Panc1 (cell line): ENCODE data around the gene OR4K1. TPM values are rescaled to one million over a fixed set of nuclear protein-coding genes. Genes with fewer than 3 reads are reported as not detected.

Experiments used
- ATAC-seq: fragments of 200-7000 bp; cut with Tn5 transposase; 2 replicates; pipeline ENCODE4 v1.9.1; 2020; ENCODE audit warnings: mild to moderate bottlenecking, moderate library complexity
- BruUV-seq: library from RNA; stranded (reverse); fragments of 400-500 nt; replicated peaks from 2 replicates; lab custom pipeline; 2021; lab: Mats Ljungman, UMichigan
- CTCF ChIA-PET: fragments of 300-600 bp; sonication (Branson Sonifier 250); formaldehyde crosslinking; loops from one replicate; lab custom pipeline; 2022; ENCODE audit warnings: antibody characterized with exemption; lab: Charles Lee
- POLR2A ChIA-PET: fragments of 300-600 bp; sonication (Branson Sonifier 250); formaldehyde crosslinking; loops from one replicate; lab custom pipeline; 2022; ENCODE audit warnings: antibody characterized with exemption; lab: Charles Lee
- DNase-seq: peaks from one replicate; pipeline ENCODE4 v3.0.0-alpha.2; 2010; ENCODE audit warnings: low read depth, low spot score
- H3K27ac ChIP-seq: 2 replicates; pipeline ENCODE4 v1.5.1; 2011; ENCODE audit warnings: mild to moderate bottlenecking, low read length, inconsistent platforms
- H3K27me3 ChIP-seq: fragments of 200-500 bp; sonication (Bioruptor generic); 2 replicates; pipeline ENCODE4 v1.6.0; 2014; ENCODE audit warnings: low read length, inconsistent platforms; ENCODE audit not compliant: control insufficient read depth, insufficient read depth
- H3K36me3 ChIP-seq: fragments of 200-500 bp; sonication (Bioruptor generic); 2 replicates; pipeline ENCODE4 v1.5.1; 2014; ENCODE audit warnings: inconsistent platforms, mild to moderate bottlenecking, low read length, moderate library complexity; ENCODE audit not compliant: control insufficient read depth, insufficient read depth
- H3K4me1 ChIP-seq: 2 replicates; pipeline ENCODE4 v1.5.1; 2011; ENCODE audit warnings: inconsistent platforms, mild to moderate bottlenecking, low read length, moderate library complexity; ENCODE audit not compliant: control insufficient read depth, insufficient read depth
- H3K4me3 ChIP-seq, 2 experiments: 2 replicates each; pipeline ENCODE4 v1.5.1; 2011 to 2012; ENCODE audit warnings: low read depth in 2 of 2, low read length in 2 of 2, mild to moderate bottlenecking in 2 of 2, inconsistent platforms in 1 of 2, moderate library complexity in 1 of 2
- H3K9me3 ChIP-seq: fragments of 200-500 bp; sonication (Bioruptor generic); 2 replicates; pipeline ENCODE4 v1.5.1; 2014; ENCODE audit warnings: low read depth, mild to moderate bottlenecking, inconsistent platforms, low read length, moderate library complexity; ENCODE audit not compliant: control insufficient read depth, insufficient read depth
- POLR2AphosphoS5 ChIP-seq: IDR thresholded peaks from 2 replicates; pipeline ENCODE4 v1.6.1; 2012; ENCODE audit warnings: mild to moderate bottlenecking, low read depth, low read length, moderate library complexity
- SIN3A ChIP-seq: IDR thresholded peaks from 2 replicates; pipeline ENCODE4 v1.6.1; 2012; ENCODE audit warnings: low read depth, mild to moderate bottlenecking, low read length, moderate library complexity, borderline replicate concordance; ENCODE audit not compliant: insufficient read depth
- TCF7L2 ChIP-seq: IDR thresholded peaks from 2 replicates; pipeline ENCODE4 v1.6.1; 2011; ENCODE audit warnings: mild to moderate bottlenecking, low read depth, low read length, inconsistent platforms
- in situ Hi-C: cut with HindIII; loops from 2 replicates; pipeline ENCODE4 v1.10.0; 2016; ENCODE audit warnings: low sequenced_read_pairs, low pct_unique_long_range_greater_than_20kb
- intact Hi-C: fragments of 100-400 bp; cut with micrococcal nuclease; formaldehyde crosslinking; loops from one replicate; pipeline ENCODE4 v1.10.0; 2022; ENCODE audit not compliant: unreplicated experiment
- total RNA-seq: library from RNA; stranded (reverse); gene quantifications from one replicate; pipeline ENCODE4 v1.2.1, GENCODE V29; 2021; ENCODE audit not compliant: unreplicated experiment
- TF ChIP-seq, protein P1 (sequence below): fragments of 450-650 bp; IDR thresholded peaks from 2 replicates; pipeline ENCODE4 v1.5.1; 2017; ENCODE audit warnings: mild to moderate bottlenecking
- TF ChIP-seq, protein P2 (sequence below), 2 experiments: IDR thresholded peaks; 2 replicates each; pipeline ENCODE4 v1.6.1; 2011 to 2012; ENCODE audit warnings: low read depth in 2 of 2, control low read depth in 1 of 2, low read length in 1 of 2, mild to moderate bottlenecking in 1 of 2, moderate library complexity in 1 of 2; ENCODE audit not compliant: insufficient read depth in 1 of 2

OR4K1 gene
- total RNA-seq, 1 experiment from 2014 or later, result not detected

DNA sequence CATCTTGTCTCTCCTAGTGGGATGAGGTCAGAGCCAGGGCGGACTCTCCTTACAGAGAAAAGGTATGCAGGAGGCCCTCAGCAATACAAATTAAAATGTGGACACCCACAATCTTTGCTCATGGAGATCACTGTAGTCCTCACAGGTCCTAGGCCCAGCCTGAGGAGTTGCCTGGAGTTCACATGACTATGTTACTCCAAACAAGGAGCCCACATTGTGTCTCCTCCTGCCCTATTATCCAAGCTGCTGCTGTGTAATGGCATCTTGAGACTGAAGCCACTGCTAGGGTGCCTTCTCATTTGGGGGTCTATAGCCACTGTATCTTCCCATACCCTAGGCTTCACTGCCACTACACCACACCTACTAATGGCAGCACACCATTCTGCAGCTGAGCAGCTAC lies 11.0 kb downstream of the OR4K1 start:
- Histone ChIP-seq H3K36me3 (no peaks in the 10 kb centered on the region), H3K27ac (no peak overlapping the region), H3K27me3 (no peaks in the 10 kb centered on the region), H3K9me3 (no peaks in the 10 kb centered on the region), H3K4me3 (no peak overlapping the region), H3K4me1 (no peaks in the 10 kb centered on the region)
- ATAC-seq, result no peak
- intact Hi-C loops (no loop called here), in situ Hi-C loops (no loop called here)
- no peak for DNase-seq
- CTCF ChIA-PET, result no interaction called here
- no peak for TF ChIP-seq SIN3A
- TF ChIP-seq TCF7L2, result no peak
- TF ChIP-seq, protein P1, sequence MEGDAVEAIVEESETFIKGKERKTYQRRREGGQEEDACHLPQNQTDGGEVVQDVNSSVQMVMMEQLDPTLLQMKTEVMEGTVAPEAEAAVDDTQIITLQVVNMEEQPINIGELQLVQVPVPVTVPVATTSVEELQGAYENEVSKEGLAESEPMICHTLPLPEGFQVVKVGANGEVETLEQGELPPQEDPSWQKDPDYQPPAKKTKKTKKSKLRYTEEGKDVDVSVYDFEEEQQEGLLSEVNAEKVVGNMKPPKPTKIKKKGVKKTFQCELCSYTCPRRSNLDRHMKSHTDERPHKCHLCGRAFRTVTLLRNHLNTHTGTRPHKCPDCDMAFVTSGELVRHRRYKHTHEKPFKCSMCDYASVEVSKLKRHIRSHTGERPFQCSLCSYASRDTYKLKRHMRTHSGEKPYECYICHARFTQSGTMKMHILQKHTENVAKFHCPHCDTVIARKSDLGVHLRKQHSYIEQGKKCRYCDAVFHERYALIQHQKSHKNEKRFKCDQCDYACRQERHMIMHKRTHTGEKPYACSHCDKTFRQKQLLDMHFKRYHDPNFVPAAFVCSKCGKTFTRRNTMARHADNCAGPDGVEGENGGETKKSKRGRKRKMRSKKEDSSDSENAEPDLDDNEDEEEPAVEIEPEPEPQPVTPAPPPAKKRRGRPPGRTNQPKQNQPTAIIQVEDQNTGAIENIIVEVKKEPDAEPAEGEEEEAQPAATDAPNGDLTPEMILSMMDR, result no peak
- no peak for TF ChIP-seq POLR2AphosphoS5
- TF ChIP-seq, protein P2, sequence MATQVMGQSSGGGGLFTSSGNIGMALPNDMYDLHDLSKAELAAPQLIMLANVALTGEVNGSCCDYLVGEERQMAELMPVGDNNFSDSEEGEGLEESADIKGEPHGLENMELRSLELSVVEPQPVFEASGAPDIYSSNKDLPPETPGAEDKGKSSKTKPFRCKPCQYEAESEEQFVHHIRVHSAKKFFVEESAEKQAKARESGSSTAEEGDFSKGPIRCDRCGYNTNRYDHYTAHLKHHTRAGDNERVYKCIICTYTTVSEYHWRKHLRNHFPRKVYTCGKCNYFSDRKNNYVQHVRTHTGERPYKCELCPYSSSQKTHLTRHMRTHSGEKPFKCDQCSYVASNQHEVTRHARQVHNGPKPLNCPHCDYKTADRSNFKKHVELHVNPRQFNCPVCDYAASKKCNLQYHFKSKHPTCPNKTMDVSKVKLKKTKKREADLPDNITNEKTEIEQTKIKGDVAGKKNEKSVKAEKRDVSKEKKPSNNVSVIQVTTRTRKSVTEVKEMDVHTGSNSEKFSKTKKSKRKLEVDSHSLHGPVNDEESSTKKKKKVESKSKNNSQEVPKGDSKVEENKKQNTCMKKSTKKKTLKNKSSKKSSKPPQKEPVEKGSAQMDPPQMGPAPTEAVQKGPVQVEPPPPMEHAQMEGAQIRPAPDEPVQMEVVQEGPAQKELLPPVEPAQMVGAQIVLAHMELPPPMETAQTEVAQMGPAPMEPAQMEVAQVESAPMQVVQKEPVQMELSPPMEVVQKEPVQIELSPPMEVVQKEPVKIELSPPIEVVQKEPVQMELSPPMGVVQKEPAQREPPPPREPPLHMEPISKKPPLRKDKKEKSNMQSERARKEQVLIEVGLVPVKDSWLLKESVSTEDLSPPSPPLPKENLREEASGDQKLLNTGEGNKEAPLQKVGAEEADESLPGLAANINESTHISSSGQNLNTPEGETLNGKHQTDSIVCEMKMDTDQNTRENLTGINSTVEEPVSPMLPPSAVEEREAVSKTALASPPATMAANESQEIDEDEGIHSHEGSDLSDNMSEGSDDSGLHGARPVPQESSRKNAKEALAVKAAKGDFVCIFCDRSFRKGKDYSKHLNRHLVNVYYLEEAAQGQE (IDR thresholded peaks at IDR 0.05; ENCODE audit: insufficient read depth in 1 of 2, low read depth in 2 of 2, low read length in 1 of 2), result no peak
- no TSS peak for BruUV-seq
- POLR2A ChIA-PET, result no interaction called here

DNA sequence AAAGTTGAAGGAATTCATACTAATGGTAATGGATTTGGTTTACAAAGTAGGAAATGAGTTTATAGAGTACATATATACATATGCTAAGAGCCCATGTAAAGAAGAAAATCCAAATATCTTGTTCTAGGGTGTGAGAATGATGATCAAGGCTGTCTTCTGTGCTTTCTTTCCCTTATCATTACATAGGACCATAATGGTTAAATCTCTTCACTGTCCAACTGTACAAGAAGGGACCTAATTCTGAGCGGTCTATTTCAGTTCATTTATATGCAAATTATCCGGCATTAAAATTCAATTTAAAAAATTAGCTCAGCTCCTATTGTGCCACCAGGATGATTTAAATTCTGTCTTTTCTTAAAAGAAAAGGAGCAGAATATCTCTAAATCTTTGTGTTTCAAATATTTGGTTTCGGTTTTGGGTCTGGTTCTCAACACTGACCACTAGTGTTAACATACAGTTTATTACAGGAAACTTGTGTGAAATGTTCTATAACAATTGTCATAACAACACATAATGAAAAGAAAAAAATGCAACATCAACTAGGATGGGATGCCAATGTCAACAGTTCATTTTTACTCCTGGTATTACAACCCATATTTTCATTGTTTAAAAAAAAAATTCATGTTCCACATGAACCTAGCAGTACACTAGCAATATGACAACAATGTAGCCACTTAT lies 16.8 kb downstream of the OR4K1 start:
- peak overlapping the region in 1 of 2 experiments; percentile 16; a peak in 1 of 4 replicates for H3K4me3 ChIP-seq

More for the DNA sequence above, 16.8 kb downstream of the OR4K1 start:
- Histone ChIP-seq H3K9me3 (no peaks in the 10 kb centered on the region), H3K36me3 (no peaks in the 10 kb centered on the region), H3K27me3 (no peaks in the 10 kb centered on the region), H3K27ac (no peak overlapping the region), H3K4me1 (no peaks in the 10 kb centered on the region)
- DNase-seq (no peak), ATAC-seq (no peak)
- intact Hi-C loops, result no loop called here
- TF ChIP-seq, protein P1, result peak; percentile 16; the same call in 1 of the 2 replicates
- TF ChIP-seq POLR2AphosphoS5, result no peak
- TF ChIP-seq SIN3A, result no peak
- TF ChIP-seq, protein P2 (IDR thresholded peaks at IDR 0.05; ENCODE audit: insufficient read depth in 1 of 2, low read depth in 2 of 2, low read length in 1 of 2), result no peak
- TF ChIP-seq TCF7L2, result no peak
- ChIA-PET CTCF (no interaction called here), POLR2A (no interaction called here)
- in situ Hi-C loops, result no loop called here
- BruUV-seq, result no TSS peak
